ENCODE measurements around the gene POMT1.

- no peak for TF ChIP-seq POLR2A (IDR thresholded peaks at IDR 0.05)
- TF ChIP-seq POLR2AphosphoS5 (IDR thresholded peaks at IDR 0.05), result no peak
- TF ChIP-seq CTCF (IDR thresholded peaks at IDR 0.05), result no peak
- TF ChIP-seq EP300 (IDR thresholded peaks at IDR 0.05), result no peak
Measured at GRCh38 chr9:131469356-131469755, 33.4 kb upstream of the POMT1 start.

Measured in upper lobe of left lung (tissue), 4 donors.